Ovary (tissue), 9 donors: Measurements from ENCODE around the gene RGMA. TPM values are rescaled to one million over a fixed set of nuclear protein-coding genes. Genes with fewer than 3 reads are reported as not detected.
A peak's percentile ranks its signal among the peaks of the same experiment; 100 is the strongest.

Experiments used
- DNase-seq, 5 donors: peaks; one replicate each; pipeline ENCODE4 v3.0.0-alpha.2; 2019 to 2020
- H3K27ac ChIP-seq, 2 donors: fragments of 200-600 bp; one replicate each; pipeline versions ENCODE4 v1.5.1 to v1.8.0; 2019 to 2022
- H3K27me3 ChIP-seq: fragments of 200-600 bp; one replicate; pipeline ENCODE4 v1.8.0; 2022
- H3K36me3 ChIP-seq: fragments of 200-600 bp; sonication (generic); one replicate; pipeline ENCODE4 v1.5.1; 2019
- H3K4me1 ChIP-seq: one replicate; pipeline ENCODE4 v1.8.1; 2013; ENCODE audit warnings: mild to moderate bottlenecking, moderate library complexity; ENCODE audit not compliant: insufficient read depth
- H3K4me3 ChIP-seq: fragments of 200-600 bp; sonication (generic); one replicate; pipeline ENCODE4 v1.5.1; 2017
- H3K9me3 ChIP-seq, 2 donors: fragments of 200-600 bp in 1 of 2; sonication (generic) in 1 of 2; one replicate each; pipeline versions ENCODE4 v1.5.1 to v1.8.1; 2013 to 2019; ENCODE audit warnings: mild to moderate bottlenecking in 1 of 2, moderate library complexity in 1 of 2
- EP300 ChIP-seq: sonication (generic); formaldehyde crosslinking; IDR thresholded peaks from one replicate; pipeline ENCODE4 v1.6.1; 2017; ENCODE audit warnings: antibody characterized with exemption
- POLR2A ChIP-seq: fragments of 450-650 bp; IDR thresholded peaks from one replicate; pipeline ENCODE4 v1.6.1; 2017; ENCODE audit warnings: antibody characterized with exemption, mild to moderate bottlenecking, moderate library complexity
- WGBS, 3 donors: extraction: QIAGEN DNeasy Blood & Tissue Kit in 1 of 3; methylation state at CpG; one replicate each; pipeline versions ENCODE4 v1.1.5 to v1.1.7; 2013 to 2017; 5-methylcytosine and 5-hydroxymethylcytosine counted together
- intact Hi-C, 4 donors: fragments of 100-400 bp; cut with DNase I; formaldehyde crosslinking; loops; one replicate each; pipeline versions ENCODE4 v1.11.0 to v1.15.1; 2022 to 2023
- polyA plus RNA-seq, 2 donors: library from polyadenylated mRNA; stranded (reverse); fragments of 200-250 nt in 1 of 2; fragments of 350-450 nt in 1 of 2; fragmentation: Illumina TruSeq in 1 of 2; extraction: RNeasy Lipid Tissue Mini Kit (QIAGEN cat#74804) in 1 of 2; gene quantifications; one replicate each; pipeline ENCODE4 v1.2.3, GENCODE V29; 2013 to 2014
- total RNA-seq, 7 donors: library from RNA; depleted of rRNA in 2 of 7; stranded (reverse); fragments of >200 nt in 2 of 7; fragmentation: NEBNext Ultra II Directional in 3 of 7; extraction: Animal tissue kit (Norgen Biotek cat#: 25700) in 3 of 7; gene quantifications; one replicate each; pipeline versions ENCODE4 v1.1.0 to v1.2.4, GENCODE V29; 2016 to 2023
- TF ChIP-seq, protein P1 (sequence below), 3 donors: fragments of 450-650 bp in 2 of 3; fragments of 200-600 bp in 1 of 3; IDR thresholded peaks; one replicate each; pipeline versions ENCODE4 v1.5.1 to v1.8.0; 2016 to 2022; ENCODE audit warnings: antibody characterized with exemption in 3 of 3, mild to moderate bottlenecking in 1 of 3
- donor health status: DM: no; HTN: no; CAD: no; lungs with moderate emphysema.
- donor health status: DM: no; HTN: no; CAD: no.
- donor health status: Bipolar disorder and iron deficiency.
- donor health status: DM: yes; HTN: yes; CAD: no.
- donor health status: DM: no; HTN: no; CAD: no.
- donor health status: DM: yes; HTN: yes; CAD: no.

RGMA gene
- total and polyA plus RNA-seq, 9 donors: 2.8 to 47.6 (median 31.6) TPM

DNA sequence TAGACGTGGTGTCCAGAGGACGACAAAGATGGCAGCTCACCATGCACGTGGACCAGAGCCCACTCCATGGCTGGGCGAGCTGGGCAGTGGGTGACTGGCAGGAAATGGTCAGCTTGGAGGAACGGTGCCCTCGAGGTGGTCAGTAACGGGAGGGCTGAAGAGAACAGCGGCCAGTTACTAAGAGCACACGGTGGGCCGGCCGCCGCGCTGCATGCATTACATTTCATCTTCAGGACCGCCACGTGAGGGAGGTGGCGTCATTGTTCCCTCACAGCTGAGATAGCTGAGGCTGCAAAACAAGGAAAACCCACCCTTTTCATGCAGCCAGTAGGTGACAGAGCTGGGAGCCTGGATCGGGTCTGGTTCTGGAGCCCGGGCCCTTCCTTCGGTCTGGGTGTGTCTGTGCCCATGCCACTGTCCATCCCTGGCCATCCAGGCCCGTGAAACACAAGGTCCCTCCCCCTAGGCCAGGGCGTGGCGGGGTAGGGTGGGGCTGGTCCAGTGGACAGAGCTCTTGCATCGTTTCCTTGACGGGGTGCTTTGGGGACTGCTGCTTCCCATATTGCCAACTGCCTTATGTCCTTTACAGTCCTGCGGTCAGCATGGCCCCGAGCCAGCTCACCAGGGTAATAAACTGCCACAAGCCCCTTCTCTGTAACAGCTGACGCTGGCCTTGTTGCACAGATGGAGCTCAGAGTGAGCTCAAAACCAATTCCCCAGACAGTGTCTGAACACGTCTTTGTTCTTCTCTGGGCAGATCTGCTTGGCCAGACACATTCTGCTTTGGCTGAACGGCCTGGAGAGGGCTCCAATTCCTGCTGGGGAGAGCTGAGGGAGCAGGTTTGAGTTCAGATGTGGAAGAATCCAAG lies 51.8 kb downstream of the RGMA start:
- Histone ChIP-seq H3K4me3 (no peak overlapping the region), H3K27me3 (no peaks in the 10 kb centered on the region), H3K36me3 (no peaks in the 10 kb centered on the region), H3K4me1 (peaks cover 3% of the 10 kb centered on the region), H3K27ac (peak overlapping the region in 1 of 2 donors; percentile 10), H3K9me3 (no peaks in the 10 kb centered on the region)
- DNase-seq: peak; percentile 48 to 73 (median 51)
- intact Hi-C loops: loop anchor here (10.0 kb wide), 4 partner anchors 448 to 1088 kb away; no protein-coding TSS in a partner anchor
- whole genome bisulfite sequencing, 3 donors: 78 to 81% (median 78%) methylated on average over 28 to 29 of the region's 29 CpGs
- TF ChIP-seq, protein P1, sequence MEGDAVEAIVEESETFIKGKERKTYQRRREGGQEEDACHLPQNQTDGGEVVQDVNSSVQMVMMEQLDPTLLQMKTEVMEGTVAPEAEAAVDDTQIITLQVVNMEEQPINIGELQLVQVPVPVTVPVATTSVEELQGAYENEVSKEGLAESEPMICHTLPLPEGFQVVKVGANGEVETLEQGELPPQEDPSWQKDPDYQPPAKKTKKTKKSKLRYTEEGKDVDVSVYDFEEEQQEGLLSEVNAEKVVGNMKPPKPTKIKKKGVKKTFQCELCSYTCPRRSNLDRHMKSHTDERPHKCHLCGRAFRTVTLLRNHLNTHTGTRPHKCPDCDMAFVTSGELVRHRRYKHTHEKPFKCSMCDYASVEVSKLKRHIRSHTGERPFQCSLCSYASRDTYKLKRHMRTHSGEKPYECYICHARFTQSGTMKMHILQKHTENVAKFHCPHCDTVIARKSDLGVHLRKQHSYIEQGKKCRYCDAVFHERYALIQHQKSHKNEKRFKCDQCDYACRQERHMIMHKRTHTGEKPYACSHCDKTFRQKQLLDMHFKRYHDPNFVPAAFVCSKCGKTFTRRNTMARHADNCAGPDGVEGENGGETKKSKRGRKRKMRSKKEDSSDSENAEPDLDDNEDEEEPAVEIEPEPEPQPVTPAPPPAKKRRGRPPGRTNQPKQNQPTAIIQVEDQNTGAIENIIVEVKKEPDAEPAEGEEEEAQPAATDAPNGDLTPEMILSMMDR (IDR thresholded peaks at IDR 0.05): no peak
- TF ChIP-seq POLR2A: no peak
- TF ChIP-seq EP300: no peak

DNA sequence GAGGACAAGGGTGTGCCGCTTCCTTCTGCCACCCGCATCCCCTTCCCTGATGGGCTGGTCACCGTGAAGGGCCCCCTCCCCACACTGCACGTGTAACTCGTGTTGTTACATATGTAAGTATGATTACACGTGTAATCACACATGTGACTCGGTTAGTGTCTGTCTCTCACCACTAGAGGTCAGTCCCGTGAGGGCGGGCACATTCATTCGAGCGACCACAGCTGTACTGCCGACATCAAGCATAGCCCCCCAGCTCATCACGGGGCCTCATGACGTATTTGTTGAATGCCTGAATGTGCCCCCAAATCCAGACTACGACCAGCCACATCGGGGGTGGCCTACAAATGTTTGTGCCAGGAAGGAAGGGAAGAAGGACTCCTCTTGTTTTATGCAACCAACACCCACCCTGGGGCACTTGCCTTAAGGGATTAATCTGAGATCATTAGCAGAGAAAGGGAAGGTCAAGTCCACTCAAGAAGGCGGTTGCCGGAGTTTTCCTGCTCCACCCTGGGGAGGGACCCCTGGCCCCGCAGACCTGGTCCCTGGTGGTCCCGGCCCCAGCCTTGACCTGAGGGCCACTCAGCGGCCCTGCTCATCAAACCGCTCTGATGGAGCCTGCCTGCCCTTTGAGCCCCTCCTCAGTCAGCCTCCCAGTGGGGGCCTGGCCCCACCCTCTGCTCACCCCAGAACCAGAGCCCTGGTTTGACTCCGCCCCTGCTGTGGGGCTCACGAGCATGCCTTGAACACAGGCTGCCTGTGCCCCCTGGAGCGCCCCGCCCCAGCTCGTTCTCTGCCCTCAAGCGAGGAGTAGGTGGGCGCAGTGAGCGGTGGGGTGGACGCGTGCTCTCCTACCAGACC lies 52.8 kb downstream of the RGMA start:
- Histone ChIP-seq H3K36me3 (no peaks in the 10 kb centered on the region), H3K9me3 (no peaks in the 10 kb centered on the region), H3K27ac (no peak overlapping the region), H3K27me3 (no peaks in the 10 kb centered on the region), H3K4me3 (no peak overlapping the region), H3K4me1 (peaks cover 3% of the 10 kb centered on the region)
- peak in 3 of 5 donors; percentile 46 to 56 (median 48) for DNase-seq
- TF ChIP-seq POLR2A: no peak
- TF ChIP-seq, protein P1 (IDR thresholded peaks at IDR 0.05): peak in 1 of 3 donors; percentile 34
- TF ChIP-seq EP300: no peak
- 68 to 79% (median 73%) methylated on average over 32 of the region's 32 CpGs for WGBS, 3 donors
- intact Hi-C loops: loop anchor here (10.0 kb wide), 4 partner anchors 449 to 1089 kb away; no protein-coding TSS in a partner anchor

DNA sequence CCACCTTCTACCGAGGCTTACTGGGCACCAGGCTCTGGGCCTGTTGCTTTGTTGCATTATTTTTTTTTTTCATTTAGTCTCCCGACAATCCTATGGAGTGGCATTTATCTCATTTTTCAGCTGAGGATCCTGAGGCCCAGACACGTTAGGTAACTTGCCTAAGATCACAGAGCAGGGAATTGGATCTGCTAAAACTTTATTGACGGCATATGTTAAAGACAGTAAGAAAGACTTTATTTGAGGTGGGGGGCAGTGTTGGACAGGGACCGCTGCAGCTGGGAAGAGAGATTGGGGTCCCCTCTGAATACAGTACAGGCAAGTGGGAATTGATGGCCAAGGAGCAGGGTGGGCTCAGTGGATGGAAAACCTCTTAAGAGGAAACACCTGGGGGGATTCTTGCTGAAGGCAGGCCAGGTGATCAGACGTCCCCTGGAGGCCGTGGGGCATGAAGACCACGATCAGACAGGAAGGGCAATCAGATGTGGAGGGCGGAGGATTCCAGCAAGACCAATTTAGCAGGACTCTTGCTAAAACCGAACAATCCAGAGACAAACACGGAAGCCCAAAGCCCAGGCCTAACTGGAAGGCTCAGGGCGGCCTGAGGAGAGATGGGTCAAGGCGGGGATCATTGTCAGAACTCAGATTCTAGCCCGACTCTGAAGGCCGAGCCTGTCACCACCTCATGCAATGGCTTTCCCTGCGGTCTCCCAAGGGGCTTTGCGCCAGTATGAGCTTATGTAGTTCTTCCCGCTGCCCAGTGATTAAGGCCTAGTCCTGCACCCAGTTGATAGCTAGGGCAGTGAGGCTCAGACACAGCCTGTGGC lies 53.7 kb downstream of the RGMA start:
- H3K4me3 ChIP-seq: no peak overlapping the region
- no peaks in the 10 kb centered on the region for H3K36me3 ChIP-seq
- no peaks in the 10 kb centered on the region for H3K9me3 ChIP-seq
- H3K27ac ChIP-seq: no peak overlapping the region
- H3K4me1 ChIP-seq: peaks cover 4% of the 10 kb centered on the region
- DNase-seq: peak in 3 of 5 donors; percentile 6 to 21 (median 12)
- TF ChIP-seq, protein P1 (IDR thresholded peaks at IDR 0.05): no peak
- no peak for TF ChIP-seq POLR2A
- TF ChIP-seq EP300: no peak
- intact Hi-C loops: loop anchor here (10.0 kb wide), 4 partner anchors 449 to 1089 kb away; no protein-coding TSS in a partner anchor
- 83 to 85% (median 85%) methylated on average over 18 of the region's 18 CpGs for WGBS, 3 donors
- no peaks in the 10 kb centered on the region for H3K27me3 ChIP-seq
